HG02623 (cell line): Measurements from ENCODE around the gene SYNCRIP.
"Not testable (repeated sequence)": the region's sequence is repeated elsewhere in the genome, so short reads cannot be mapped to it uniquely, and the experiment has no call there.

Source experiments
- ATAC-seq: cut with Tn5 transposase; IDR thresholded peaks from one replicate; pipeline ENCODE4 v1.9.1; 2021; ENCODE audit warnings: moderate library complexity; ENCODE audit not compliant: unreplicated experiment

Gene SYNCRIP

DNA sequence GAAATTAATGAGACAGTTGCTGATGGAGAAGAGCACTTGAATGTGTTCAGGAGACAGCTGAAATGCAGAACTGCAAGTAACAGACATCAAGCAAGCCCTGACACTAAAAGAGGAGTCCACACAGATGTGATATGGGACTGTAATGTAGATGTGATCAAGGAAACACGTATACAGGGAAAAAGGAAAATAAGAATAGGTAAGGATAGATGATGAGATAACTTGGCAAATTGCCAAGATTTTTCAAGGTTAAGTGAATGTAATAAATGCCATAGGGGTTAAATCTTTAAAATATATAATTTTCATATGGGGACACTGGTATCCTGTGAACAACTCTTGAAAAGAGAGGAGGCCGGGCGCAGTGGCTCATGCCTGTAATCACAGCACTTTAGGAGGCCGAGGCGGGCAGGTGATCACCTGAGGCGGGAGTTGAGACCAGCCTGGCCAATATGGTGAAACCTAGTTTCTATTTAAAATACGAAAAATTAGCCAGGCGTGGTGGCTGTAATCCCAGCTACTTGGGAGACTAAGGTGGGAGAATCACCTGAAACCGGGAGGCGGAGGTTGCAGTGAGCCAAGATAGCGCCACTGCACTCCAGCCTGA lies 41.9 kb downstream of the SYNCRIP start:
- no peak for ATAC-seq

DNA sequence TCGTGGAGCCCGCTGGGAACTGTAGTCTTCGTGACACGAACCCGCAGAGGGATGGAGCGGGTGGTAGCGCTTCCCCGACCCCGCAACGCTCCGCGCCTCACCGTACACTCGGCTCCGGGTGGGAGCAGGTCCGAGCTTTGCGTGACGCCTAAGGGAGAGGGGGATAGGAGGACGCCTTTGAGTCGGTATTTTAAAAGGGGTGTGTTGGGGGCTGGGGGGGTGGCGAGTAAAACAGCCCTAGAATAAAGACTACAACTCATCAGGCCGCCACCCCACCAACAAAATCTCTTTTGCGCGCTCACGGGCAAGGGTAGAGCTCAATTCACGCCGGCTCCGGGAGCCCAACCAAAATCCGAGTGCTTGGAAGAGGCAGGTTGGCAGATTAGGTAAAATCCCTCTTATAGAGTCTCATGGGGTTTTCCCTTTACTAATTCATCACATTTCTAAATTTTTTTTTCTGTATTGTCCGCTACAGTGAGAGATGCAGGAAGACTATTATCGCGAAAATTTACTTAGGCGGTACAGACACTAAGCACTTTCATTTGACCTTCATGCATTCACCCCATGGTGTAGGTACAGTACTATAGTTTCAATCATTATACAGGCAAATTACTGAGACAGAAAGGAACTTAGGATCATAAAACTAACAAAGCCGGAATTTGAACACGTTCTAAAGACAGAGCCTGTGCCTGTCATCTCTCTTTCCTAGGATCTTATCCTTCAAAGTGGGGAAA lies 48.3 kb downstream of the SYNCRIP start:
- peak; percentile 2 for ATAC-seq

DNA sequence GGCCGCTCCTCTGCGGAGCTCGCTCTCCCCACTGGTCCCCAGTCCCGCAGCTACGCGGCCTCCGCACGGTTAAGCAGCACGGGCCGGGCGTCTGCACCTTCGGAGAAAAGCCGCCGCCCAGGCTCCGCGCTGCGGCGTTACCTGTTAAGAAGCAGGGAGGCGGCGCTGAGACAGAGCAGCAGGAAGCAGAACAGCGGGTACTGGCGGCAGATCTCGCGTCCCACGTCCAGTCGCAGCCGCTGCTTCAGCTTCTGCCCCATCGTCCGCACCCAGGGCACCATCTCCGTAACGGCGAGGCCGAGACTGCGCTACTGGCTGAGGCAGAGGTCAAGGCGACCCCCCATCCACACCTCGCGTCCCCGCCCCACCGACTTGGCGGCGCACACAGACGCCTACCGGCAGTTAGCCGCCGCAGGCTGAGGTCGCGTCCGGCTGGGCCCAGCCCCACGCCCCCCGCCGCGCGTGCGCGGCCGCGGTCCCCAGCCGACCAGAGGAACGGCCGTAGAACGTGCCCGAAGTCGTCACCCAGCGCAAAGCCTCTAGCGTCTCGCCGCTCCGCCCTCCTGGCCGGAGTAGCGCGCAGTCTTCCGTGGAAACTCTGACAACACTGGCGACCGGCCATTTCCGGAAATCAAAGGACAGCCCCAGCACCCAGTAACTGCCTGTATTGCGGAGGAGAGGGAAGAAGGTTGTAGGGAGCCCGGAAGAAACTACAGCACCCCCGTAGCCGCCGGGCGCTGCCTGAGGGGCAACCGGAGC lies 49.1 kb downstream of the SYNCRIP start, which contains the start of gene SNX14:
Gene SNX14, minus strand, starts transcription at position 421 of the 759 bp plus-strand sequence. Its CDS starts 140 bp downstream, at position 281.
- ATAC-seq = peak; percentile 84

DNA sequence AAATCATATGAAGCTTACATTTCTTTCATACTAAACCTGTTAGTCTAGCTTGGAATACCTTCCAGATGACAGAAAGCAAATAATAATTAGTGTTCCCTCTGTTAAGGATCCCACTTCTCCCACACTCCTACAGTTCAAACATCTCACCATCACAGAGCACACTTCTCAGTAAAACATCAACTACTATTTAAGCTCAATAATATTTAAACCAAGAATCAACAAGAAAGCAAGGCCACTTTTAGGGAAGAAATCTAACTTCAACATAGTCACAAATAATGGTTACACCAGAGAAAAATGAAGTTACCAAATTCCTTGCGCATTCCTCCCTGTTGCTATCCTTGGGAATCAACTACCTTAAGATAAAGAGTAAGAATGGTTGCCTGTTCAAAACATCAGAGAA lies 50.7 kb downstream of the SYNCRIP start:
- no peak for ATAC-seq

DNA sequence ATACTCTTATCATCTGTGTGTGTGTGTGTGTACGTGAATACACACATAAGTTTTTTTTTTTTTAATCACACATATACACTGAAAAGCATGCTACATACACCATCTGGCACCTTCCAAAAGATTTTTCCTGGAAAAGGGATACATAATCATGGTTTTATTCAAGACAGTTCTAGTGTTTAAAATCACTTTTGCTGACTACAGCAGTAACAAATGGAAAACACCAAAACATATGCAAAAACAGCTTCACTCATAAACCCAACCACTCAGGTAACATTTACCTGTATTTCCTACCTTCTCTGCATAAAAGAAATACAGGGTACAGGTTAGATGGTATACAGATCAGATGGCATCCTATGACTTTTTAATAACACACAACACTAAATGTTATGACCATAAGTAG lies 51.5 kb downstream of the SYNCRIP start:
- no peak for ATAC-seq

DNA sequence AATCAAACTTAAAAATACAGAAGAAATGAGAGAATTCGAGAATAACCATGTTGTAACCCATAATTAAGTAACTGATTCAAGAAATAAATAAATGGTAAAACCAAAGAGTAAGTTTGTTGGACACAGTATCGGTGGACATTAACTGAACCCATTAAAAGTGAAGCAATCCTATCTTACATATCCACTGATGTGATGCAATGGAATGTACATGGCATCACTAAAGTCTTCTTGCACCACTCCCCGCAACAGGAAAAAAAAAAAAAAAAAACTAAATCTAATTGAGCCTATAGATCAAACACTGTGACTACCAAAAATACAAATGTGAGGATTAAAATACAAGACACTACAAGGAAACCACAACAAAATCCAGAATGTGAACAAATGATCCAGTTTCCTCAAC lies 56.9 kb downstream of the SYNCRIP start:
- ATAC-seq = no peak

DNA sequence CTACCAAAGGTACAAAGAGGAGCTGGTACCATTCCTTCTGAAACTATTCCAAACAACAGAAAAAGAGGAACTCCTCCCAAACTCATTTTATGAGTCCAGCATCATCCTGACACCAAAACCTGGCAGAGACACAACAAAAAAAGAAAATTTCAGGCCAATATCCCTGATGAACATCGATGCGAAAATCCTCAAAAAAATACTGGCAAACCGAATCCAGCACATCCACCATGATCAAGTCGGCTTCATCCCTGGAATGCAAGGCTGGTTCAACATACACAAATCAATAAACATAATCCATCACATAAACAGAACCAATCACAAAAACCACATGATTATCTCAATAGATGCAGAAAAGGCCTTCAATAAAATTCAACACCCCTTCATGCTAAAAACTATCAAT lies 59.9 kb downstream of the SYNCRIP start:
- ATAC-seq = not testable (repeated sequence)

DNA sequence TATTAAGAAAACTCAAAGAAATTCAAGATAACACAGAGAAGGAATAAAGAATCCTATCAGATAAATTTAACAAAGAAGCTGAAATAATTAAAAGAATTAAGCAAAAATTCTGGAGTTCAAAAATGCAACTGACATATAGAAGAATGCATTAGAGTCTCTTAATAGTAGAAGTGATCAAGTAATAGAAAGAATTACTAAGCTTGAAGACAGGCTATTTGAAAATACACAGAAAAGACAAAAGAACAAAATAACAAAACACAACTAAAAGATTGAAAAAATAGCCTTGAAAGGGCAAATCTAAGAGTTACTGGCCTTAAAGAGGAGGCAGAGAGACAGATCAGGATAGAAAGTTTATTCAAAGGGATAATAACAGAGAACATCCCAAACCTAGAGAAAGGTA lies 61.1 kb downstream of the SYNCRIP start:
- no peak for ATAC-seq

DNA sequence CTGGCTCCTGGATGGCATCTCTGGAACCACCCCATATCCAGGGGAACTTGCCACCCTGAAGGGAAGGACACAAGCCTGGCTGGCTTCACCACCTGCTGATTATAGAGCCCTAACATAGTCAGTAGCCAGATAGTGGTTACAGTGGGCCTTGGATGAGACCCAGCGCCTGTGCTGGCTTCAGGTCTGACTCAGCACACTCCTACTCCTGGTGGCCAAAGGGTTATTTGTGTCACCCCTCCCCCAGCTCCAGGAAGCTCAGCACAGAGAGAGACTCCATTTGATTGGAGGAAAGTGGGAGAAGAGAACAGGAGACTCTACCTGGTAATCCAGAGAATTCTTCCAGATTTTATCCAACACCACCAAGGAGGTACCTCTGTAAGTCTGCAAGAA lies 61.8 kb downstream of the SYNCRIP start:
- ATAC-seq = peak; percentile 82

DNA sequence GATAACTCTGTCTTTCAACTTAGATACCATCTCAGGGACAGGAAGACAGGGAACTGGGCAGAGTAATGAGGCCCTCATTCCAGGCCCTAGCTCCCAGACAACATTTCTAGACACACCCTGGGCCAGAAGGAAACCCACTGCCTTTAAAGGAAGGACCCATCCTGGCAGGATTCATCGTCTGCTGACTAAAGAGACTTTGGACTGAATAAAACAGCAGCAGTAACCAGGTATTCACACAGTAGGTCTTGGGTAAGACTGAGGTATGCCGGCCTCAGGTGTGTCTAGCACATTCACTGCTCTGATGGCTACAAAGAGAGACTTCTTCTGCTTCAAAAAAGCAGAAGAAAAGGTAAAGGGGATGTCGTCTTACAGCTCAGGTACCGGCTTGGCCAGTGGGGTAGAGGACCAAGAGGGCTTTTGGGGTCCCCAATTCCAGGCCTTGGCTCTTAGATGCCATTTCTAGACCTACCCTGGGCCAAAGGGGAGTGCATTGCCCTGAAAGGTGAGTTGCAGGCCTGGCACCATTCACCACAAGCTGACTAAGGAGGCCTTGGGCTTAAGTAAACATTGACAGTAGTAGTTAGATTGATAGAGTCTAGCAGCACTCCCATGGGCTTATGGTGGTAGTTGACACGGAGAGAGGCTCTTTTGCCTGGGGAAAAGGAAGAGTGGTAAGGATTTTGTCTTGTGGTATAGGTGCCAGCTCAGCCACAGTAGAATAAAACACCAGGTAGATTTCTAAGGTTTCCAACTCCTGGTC lies 62.4 kb downstream of the SYNCRIP start:
- no peak for ATAC-seq

DNA sequence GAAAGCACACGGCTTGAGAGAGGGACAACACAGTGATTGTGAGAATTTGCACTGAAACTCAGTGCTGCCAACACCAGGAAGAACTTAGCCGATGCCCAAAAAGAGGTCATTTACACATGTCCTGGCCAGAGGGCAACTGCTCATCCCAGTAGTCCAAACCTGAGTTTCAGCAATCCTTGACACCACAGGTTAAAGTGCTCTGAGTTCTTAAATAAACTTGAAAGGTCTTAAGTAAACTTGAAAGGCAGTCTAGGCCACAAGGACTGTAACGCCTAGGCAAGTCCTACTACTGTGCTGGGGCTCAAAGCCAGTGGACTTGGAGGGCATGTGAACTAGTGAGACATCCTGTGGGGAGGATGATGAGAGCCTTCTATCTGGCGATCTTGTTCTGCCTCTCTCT lies 63.1 kb downstream of the SYNCRIP start:
- ATAC-seq = no peak

DNA sequence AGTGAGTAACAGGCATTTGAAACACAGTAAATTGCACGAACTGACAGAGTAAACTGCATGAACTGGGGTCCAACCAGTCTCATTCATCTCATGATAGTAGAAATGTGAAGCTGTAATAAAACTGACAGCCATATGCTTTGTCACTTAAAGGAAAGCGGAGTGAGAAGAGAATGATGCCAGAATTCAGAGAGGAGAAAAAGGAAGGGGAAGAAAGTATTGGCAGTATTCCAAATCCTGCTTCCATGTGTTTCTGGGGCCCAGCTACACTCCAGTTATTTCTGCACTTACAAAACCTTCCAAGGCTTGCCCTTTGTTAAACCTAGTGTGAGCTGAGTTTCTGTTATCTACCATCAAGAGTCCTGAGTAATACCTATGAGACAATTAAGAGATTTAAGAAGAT lies 66.2 kb downstream of the SYNCRIP start:
- no peak for ATAC-seq

DNA sequence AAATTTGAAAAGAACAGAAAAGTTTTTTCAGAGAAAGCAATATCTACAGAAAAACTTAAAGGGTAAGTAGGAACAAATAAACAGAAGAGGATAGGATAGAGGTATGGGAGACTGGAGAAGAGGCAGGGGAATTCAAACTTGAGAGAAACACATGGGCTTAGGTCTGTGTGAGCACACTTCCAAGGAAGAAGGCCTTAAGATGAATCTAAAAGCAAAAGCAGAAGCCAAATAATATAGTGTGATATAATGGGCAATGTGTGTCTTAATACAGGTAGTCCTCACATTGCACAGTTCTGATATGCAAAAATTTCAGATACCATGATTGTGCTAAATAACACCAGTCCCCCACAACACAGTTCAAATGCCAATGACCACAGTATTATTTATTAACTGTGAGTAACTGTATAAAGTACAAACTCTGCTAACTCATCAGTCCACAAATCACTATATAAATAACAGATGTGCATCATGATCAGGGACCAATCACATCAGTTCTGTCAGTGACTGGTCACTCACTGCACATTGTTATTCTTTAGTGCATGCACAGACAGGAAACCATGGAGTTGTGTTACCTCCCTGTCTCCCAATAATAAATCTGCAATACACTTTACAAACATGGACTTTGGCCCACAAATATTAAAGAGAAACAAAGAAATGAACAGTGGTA lies 67.6 kb downstream of the SYNCRIP start:
- no peak for ATAC-seq

DNA sequence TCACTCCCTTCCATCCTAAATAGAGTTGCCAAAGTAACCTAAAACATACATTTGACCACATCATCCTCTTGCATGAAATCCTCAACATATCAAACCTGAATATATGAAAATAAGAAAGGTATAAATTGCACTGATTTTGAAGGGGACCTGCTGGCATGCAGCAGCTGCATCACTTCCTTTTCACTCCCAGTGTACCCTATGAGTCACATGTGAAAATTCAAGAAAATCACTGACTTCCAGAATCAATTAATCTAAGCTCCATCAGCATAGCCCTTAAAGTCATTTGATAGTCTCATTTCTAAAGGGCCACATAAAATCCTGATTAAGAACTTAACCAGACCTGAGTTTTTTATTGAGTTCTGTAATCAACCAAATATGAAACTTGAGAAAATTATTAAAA lies 73.4 kb downstream of the SYNCRIP start:
- ATAC-seq = no peak

DNA sequence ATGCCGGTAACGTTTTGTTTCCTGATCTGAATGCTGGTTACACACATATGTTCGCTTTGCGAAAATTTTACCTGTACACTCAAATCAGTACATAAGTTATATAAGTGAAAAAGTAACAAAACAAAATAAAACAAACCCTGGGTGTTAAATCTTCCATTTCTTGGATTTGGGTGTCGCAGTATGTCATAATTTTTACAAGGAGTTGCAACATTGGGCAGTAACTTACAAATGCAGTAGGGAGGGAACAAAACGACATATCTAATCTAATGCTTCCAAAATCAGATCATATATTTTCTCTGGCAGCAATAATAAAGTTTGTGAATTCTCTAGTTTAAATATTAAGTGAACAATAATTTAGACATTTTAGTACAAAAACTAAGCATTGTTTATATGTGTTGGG lies 74.3 kb downstream of the SYNCRIP start:
- no peak for ATAC-seq

DNA sequence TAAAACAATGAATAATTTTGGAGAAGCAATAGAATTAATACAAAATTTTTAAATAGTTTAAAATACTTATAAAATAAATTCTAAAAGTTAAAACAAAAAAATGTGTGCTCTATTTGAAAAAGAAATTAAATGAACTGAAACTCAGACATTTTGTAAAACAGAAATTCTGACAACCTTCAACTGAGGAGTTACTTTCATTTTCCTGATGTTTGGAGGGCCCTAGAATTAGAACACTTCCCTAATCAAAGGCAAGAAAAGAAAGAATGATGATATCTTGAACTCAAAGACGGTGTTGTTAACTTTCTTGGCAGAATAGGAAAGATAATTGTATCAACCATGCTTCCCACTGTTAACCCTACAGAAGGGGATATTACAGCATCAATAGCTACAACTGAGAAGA lies 77.0 kb downstream of the SYNCRIP start:
- ATAC-seq = no peak

DNA sequence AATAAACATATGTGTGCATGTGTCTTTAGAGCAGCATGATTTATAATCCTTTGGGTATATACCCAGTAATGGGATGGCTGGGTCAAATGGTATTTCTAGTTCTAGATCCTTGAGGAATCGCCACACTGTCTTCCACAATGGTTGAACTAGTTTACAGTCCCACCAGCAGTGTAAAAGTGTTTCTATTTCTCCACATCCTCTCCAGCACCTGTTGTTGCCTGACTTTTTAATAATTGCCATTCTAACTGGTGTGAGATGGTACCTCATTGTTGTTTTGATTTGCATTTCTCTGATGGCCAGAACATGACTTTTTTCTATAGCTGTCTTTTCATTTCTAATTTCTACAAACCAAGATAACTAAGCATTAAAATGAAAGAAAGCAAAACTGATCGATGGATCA lies 78.5 kb downstream of the SYNCRIP start:
- not testable (repeated sequence) for ATAC-seq
